ENCODE data around the gene ARMH1.

GRCh38 chr1:44641126-44642102, 33.1 kb upstream of the ARMH1 start:
- TF ChIP-seq POLR2AphosphoS5 (IDR thresholded peaks at IDR 0.05; ENCODE audit: low read depth, low read length) (no peak), TAF1 (IDR thresholded peaks at IDR 0.05; ENCODE audit: borderline replicate concordance, insufficient read depth, low read length) (no peak), SIN3A (IDR thresholded peaks at IDR 0.05; ENCODE audit: borderline replicate concordance, insufficient read depth, low read length) (no peak), FOXP2 (optimal IDR thresholded peaks at IDR 0.05; ENCODE audit: borderline replicate concordance, extremely low read depth, extremely low read length, insufficient read depth) (no peak)
- TF ChIP-seq, protein P1, sequence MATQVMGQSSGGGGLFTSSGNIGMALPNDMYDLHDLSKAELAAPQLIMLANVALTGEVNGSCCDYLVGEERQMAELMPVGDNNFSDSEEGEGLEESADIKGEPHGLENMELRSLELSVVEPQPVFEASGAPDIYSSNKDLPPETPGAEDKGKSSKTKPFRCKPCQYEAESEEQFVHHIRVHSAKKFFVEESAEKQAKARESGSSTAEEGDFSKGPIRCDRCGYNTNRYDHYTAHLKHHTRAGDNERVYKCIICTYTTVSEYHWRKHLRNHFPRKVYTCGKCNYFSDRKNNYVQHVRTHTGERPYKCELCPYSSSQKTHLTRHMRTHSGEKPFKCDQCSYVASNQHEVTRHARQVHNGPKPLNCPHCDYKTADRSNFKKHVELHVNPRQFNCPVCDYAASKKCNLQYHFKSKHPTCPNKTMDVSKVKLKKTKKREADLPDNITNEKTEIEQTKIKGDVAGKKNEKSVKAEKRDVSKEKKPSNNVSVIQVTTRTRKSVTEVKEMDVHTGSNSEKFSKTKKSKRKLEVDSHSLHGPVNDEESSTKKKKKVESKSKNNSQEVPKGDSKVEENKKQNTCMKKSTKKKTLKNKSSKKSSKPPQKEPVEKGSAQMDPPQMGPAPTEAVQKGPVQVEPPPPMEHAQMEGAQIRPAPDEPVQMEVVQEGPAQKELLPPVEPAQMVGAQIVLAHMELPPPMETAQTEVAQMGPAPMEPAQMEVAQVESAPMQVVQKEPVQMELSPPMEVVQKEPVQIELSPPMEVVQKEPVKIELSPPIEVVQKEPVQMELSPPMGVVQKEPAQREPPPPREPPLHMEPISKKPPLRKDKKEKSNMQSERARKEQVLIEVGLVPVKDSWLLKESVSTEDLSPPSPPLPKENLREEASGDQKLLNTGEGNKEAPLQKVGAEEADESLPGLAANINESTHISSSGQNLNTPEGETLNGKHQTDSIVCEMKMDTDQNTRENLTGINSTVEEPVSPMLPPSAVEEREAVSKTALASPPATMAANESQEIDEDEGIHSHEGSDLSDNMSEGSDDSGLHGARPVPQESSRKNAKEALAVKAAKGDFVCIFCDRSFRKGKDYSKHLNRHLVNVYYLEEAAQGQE (IDR thresholded peaks at IDR 0.05; ENCODE audit: insufficient read depth in 1 of 2, low read depth in 2 of 2, low read length in 2 of 2) = no peak
